ENCODE data around the gene PMPCB.

PMPCB gene

DNA sequence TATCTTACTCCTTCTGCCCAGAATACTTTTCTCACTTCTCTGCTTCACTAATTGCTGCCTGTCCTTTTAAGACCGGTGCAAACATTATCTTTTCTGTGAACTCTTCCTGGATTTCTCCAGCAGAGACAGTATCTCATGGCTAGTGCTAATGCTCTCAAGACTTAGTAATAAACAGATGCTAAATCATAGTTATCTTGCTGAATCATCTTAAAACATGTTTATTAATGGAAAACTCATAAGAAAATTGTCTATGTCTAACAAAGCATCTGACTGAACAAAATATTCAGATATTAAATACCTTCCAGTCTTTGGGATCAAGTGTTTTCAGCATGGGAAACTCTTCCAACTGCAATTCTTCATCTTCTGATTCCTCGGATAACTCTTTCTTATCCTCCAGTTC lies 44.2 kb downstream of the PMPCB start:
- Histone ChIP-seq H3K36me3 (ENCODE audit: control insufficient read depth, insufficient read depth, low read length) (peaks cover 3% of the 10 kb centered on the region), H3K4me1 (ENCODE audit: control insufficient read depth, insufficient read depth, low read length) (no peaks in the 10 kb centered on the region), H3K27me3 (ENCODE audit: control insufficient read depth, insufficient read depth, low read length) (no peaks in the 10 kb centered on the region)

DNA sequence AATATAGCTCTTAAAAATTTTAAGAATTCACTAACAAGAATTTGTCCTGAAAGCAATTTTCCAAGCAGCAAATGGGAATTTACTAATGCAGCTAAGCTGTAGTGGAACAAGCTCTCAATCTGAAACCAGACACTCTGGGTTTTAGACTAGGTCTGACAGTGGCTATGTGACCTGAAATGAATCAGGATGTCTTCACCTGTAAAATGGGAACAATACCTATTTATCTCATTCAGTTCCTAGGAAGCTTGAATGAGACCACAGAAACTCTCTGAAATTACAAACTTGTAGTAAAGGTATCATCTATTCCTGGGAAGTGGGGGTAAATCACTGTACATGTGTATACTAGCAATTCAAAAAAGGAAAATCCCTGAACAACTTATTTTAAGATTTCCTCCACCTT lies 46.1 kb downstream of the PMPCB start:
- peak overlapping the region; percentile 90 for H3K9ac ChIP-seq (ENCODE audit: low read length)
- no peaks in the 10 kb centered on the region for H3K27me3 ChIP-seq (ENCODE audit: control insufficient read depth, insufficient read depth, low read length)
- no peaks in the 10 kb centered on the region for H3K9me3 ChIP-seq (ENCODE audit: control insufficient read depth, low read length)
- no peak overlapping the region for H3K4me3 ChIP-seq (ENCODE audit: low read length)
- no peaks in the 10 kb centered on the region for H3K4me1 ChIP-seq (ENCODE audit: control insufficient read depth, insufficient read depth, low read length)
- H3K36me3 ChIP-seq (ENCODE audit: control insufficient read depth, insufficient read depth, low read length): no peaks in the 10 kb centered on the region

More for the DNA sequence above, 44.2 kb downstream of the PMPCB start:
- no peak overlapping the region for H3K4me3 ChIP-seq (ENCODE audit: low read length)
- no peaks in the 10 kb centered on the region for H3K9me3 ChIP-seq (ENCODE audit: control insufficient read depth, low read length)
- H3K9ac ChIP-seq (ENCODE audit: low read length): no peak overlapping the region

DNA sequence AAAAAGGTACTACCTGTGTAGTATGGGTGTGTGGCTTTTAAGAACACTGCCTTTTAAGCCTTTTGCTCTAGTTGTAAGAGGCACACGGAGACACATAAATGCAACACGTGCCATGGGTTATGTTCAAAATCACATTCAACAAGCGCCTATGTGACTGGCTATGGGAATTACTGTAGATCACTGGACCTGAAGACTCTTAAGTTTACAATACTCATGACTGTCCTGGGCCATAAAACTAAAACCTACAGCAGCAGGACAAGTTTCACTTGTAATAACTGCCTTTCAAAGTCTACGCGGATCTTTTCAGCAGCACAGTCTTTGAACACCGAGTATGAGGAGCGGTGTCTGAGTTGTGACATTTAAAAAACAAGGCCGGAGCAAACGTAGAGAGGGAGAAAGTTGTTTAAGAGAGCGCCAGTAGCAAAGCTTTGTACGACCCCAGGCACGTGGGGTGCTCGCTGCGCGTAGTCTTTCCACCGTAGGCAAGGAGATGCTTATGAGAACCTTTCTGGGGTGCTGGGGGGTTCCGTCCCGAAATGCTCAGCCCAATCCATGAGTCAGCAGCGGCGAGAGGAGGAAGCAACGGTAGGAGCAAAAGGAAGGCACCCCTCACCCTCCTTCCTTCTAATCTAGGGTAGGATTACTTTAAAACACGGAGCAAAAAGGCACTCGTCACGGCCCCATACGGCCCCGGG lies 46.7 kb downstream of the PMPCB start:
- Histone ChIP-seq H3K9me3 (ENCODE audit: control insufficient read depth, low read length) (no peaks in the 10 kb centered on the region), H3K36me3 (ENCODE audit: control insufficient read depth, insufficient read depth, low read length) (no peaks in the 10 kb centered on the region), H3K9ac (ENCODE audit: low read length) (peak overlapping the region; percentile 90), H3K4me1 (ENCODE audit: control insufficient read depth, insufficient read depth, low read length) (no peaks in the 10 kb centered on the region), H3K4me3 (ENCODE audit: low read length) (peak overlapping the region; percentile 89), H3K27me3 (ENCODE audit: control insufficient read depth, insufficient read depth, low read length) (no peaks in the 10 kb centered on the region)

DNA sequence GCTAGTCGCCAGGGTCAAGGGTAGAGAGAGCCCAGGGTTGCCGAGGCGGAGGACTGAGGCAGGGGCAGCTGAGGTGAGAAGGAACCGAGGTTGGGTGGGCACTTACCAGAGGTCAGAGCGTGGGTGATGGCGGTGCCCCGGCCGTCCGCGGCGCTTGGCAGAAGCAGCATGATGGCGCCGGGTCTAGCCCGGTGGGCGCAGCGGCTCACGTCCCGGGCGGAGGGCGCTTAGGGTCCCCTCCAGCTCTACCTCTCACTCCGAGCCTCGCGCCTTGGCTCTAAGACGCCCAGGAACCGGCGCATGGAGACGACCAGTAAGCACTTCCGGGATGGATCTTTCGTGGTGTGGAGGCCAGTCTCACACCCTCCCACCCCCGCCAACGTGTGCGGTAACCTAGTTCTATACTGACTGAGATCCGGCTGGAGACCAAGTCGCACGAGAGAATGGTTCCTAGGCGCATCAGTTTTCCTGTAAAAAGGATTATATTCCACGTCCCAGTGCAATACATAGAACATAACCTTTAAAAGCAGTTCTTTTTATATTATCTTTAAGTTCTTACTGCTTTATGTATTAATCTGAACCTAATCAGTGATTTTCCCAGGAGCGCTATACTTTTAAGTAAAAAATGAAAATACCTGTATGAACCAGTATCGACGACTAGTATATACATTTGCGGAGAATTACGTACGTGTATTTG lies 47.4 kb downstream of the PMPCB start, which contains the start of gene DNAJC2:
DNAJC2 (minus strand) TSS at position 315 of the 697 bp plus-strand sequence; CDS start at position 170, 145 bp downstream.
- Histone ChIP-seq H3K4me3 (ENCODE audit: low read length) (peak within 1 kb of the TSS; percentile 89), H3K9ac (ENCODE audit: low read length) (peak within 1 kb of the TSS; percentile 90), H3K36me3 (ENCODE audit: control insufficient read depth, insufficient read depth, low read length) (no peaks in the 10 kb centered on the region), H3K9me3 (ENCODE audit: control insufficient read depth, low read length) (no peaks in the 10 kb centered on the region), H3K27me3 (ENCODE audit: control insufficient read depth, insufficient read depth, low read length) (no peaks in the 10 kb centered on the region), H3K4me1 (ENCODE audit: control insufficient read depth, insufficient read depth, low read length) (no peaks in the 10 kb centered on the region)

DNA sequence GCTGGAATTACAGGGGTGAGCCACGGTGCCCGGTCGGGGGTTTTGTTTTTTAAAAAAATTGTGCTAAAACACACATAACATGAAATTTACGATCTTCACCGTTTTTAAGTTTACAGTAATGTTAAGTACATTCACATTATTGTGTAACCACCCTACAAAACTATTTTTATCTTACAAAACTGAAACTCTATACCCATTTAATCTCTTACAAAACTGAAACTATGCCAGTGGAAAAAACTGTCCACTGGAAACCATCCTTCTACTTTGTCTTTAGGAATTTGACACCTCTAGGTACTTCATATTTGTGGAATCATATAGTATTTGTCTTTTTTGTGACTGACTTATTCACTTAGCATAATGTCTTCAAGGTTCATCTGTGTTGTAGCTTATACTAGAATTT lies 49.2 kb downstream of the PMPCB start:
- no peaks in the 10 kb centered on the region for H3K27me3 ChIP-seq (ENCODE audit: control insufficient read depth, insufficient read depth, low read length)
- H3K4me3 ChIP-seq (ENCODE audit: low read length): no peak overlapping the region
- H3K9ac ChIP-seq (ENCODE audit: low read length): no peak overlapping the region
- H3K9me3 ChIP-seq (ENCODE audit: control insufficient read depth, low read length): no peaks in the 10 kb centered on the region
- H3K4me1 ChIP-seq (ENCODE audit: control insufficient read depth, insufficient read depth, low read length): no peaks in the 10 kb centered on the region
- no peaks in the 10 kb centered on the region for H3K36me3 ChIP-seq (ENCODE audit: control insufficient read depth, insufficient read depth, low read length)

DNA sequence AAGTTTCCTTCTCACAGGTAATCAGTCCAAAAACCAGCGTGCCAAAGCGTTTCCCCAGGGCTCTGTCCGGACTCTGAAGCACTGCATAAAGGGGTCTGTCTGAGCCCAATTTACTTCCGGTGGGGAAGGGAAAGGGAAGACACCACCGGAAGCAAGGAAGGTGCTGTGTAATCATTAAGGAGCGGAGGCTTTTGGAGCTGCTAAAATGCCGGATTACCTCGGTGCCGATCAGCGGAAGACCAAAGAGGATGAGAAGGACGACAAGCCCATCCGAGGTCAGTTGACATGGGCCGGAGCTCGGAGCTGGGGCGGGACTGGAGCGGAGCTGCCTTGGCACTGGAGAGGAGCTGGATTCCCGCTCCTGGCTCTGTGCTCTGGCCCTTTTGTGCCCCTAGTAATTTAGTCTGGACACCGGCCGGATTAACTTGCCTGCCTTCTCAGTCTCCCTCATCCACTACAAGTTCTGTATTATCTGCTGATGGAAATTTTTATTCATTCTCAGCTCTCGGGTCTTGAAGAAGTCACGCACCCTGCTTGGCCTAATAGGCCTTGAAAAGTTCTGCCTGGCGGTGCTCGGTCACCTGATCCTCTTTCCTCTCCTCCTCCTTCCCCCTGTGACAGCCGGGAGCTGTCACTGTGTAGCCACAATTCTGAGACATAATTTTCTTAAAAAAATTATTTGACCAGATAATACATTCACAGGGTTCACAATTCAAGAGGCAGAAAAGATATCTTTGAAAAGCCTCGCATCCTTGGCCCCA lies 50.5 kb downstream of the PMPCB start, which contains the start of gene PSMC2:
PSMC2 (plus strand) TSS at position 137 of the 761 bp plus-strand sequence; CDS start at position 206, 69 bp downstream.
- Histone ChIP-seq H3K9ac (ENCODE audit: low read length) (peak within 1 kb of the TSS; percentile 85), H3K27me3 (ENCODE audit: control insufficient read depth, insufficient read depth, low read length) (no peaks in the 10 kb centered on the region), H3K4me3 (ENCODE audit: low read length) (peak within 1 kb of the TSS; percentile 64), H3K36me3 (ENCODE audit: control insufficient read depth, insufficient read depth, low read length) (no peaks in the 10 kb centered on the region), H3K4me1 (ENCODE audit: control insufficient read depth, insufficient read depth, low read length) (no peaks in the 10 kb centered on the region), H3K9me3 (ENCODE audit: control insufficient read depth, low read length) (no peaks in the 10 kb centered on the region)

DNA sequence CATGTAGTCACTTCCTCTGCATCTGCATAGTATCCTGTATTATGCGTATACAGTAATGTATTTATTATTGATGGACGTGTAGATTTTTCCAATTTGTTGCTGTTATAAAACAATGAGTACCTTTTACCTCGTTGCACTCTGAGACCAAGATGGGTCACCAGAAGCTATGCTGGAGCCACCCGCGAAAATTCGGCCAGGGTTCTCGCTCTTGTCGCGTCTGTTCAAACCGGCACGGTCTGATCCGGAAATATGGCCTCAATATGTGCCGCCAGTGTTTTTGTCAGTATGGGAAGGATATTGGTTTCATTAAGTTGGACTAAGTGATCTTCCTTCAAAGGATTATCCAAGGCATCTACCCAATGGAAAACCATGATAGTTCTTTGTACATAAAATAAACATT lies 51.2 kb downstream of the PMPCB start:
- peak overlapping the region; percentile 85 for H3K9ac ChIP-seq (ENCODE audit: low read length)
- no peak overlapping the region for H3K4me3 ChIP-seq (ENCODE audit: low read length)
- H3K36me3 ChIP-seq (ENCODE audit: control insufficient read depth, insufficient read depth, low read length): no peaks in the 10 kb centered on the region
- H3K27me3 ChIP-seq (ENCODE audit: control insufficient read depth, insufficient read depth, low read length): no peaks in the 10 kb centered on the region
- H3K9me3 ChIP-seq (ENCODE audit: control insufficient read depth, low read length): no peaks in the 10 kb centered on the region
- no peaks in the 10 kb centered on the region for H3K4me1 ChIP-seq (ENCODE audit: control insufficient read depth, insufficient read depth, low read length)

DNA sequence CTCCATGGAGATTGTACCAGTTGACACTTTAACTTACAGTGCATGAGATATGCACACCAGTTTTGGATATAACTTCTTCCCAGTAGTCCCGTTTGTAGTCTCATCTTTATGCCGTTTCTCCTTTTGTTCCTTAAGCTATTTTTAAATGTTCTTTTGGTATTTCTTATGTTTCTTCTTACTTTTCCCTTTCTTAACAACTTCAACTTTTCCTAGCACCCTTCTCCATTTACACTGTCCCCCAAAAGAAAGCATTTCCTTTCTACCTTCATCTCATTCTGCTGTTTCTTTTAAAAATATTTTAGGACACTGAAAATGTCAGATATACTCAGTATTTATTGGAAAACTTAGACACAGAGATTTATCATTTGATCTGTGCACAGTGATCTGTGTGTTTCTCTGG lies 51.7 kb downstream of the PMPCB start:
- Histone ChIP-seq H3K9ac (ENCODE audit: low read length) (peak overlapping the region; percentile 85), H3K36me3 (ENCODE audit: control insufficient read depth, insufficient read depth, low read length) (no peaks in the 10 kb centered on the region), H3K4me3 (ENCODE audit: low read length) (no peak overlapping the region), H3K27me3 (ENCODE audit: control insufficient read depth, insufficient read depth, low read length) (no peaks in the 10 kb centered on the region), H3K4me1 (ENCODE audit: control insufficient read depth, insufficient read depth, low read length) (no peaks in the 10 kb centered on the region), H3K9me3 (ENCODE audit: control insufficient read depth, low read length) (no peaks in the 10 kb centered on the region)

DNA sequence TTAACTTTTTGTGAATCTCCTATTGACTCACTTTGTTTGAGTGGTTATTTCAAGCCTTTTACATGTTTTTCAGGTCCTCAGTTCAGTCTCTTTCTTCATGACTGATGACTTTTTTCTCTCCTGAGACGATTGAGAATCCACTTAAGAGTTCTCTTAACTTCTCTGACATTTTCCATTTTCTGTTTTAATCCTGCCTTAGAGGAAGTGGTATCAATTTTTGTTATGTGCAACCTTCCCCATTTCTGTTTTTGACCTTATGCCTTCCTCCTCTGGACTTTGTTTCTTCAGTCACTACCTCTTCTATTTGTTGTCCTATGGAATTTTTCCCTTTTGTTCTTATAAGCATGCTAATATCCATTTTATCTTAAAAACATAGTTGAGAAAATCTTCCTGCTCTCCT lies 52.6 kb downstream of the PMPCB start:
- H3K36me3 ChIP-seq (ENCODE audit: control insufficient read depth, insufficient read depth, low read length): no peaks in the 10 kb centered on the region
- no peak overlapping the region for H3K4me3 ChIP-seq (ENCODE audit: low read length)
- H3K9ac ChIP-seq (ENCODE audit: low read length): no peak overlapping the region
- no peaks in the 10 kb centered on the region for H3K4me1 ChIP-seq (ENCODE audit: control insufficient read depth, insufficient read depth, low read length)
- H3K27me3 ChIP-seq (ENCODE audit: control insufficient read depth, insufficient read depth, low read length): no peaks in the 10 kb centered on the region
- no peaks in the 10 kb centered on the region for H3K9me3 ChIP-seq (ENCODE audit: control insufficient read depth, low read length)

All from mucosa of stomach (tissue), 1 donor.